ENCODE data around the gene FBXL3. TPM values are rescaled to one million over a fixed set of nuclear protein-coding genes. Genes with fewer than 3 reads are reported as not detected.

FBXL3 gene
- 10 to 100 TPM; 20.6 to 43.1 (median 30.7) TPM for polyA plus RNA-seq
- long read RNA-seq, donor 1 = 0 reads
- long read RNA-seq, donor 2, partial matches to known transcripts = 0 of 2 reads
- long read RNA-seq, donor 2, other reads (novel, unspliced or antisense) = 0 of 2 reads
- long read RNA-seq, donor 3, partial matches to known transcripts = 0 of 3 reads
- long read RNA-seq, donor 3, other reads (novel, unspliced or antisense) = 0 of 3 reads
- long read RNA-seq, donor 4 = 0 reads
- long read RNA-seq, donor 5, partial matches to known transcripts = 0 of 2 reads
- long read RNA-seq, donor 5, other reads (novel, unspliced or antisense) = 0 of 2 reads
- long read RNA-seq, donor 6, transcript FBXL3-201 (5 exons, 3,503 nt) = major isoform, 6 of 34 reads
- long read RNA-seq, donor 6, partial matches to known transcripts = 16 of 34 reads
- long read RNA-seq, donor 6, other reads (novel, unspliced or antisense) = 11 of 34 reads
- long read RNA-seq, donor 7 = 0 reads
- long read RNA-seq, donor 8, partial matches to known transcripts = 0 of 2 reads
- long read RNA-seq, donor 8, other reads (novel, unspliced or antisense) = 0 of 2 reads
- long read RNA-seq, donor 9, partial matches to known transcripts = 0 of 2 reads
- long read RNA-seq, donor 9, other reads (novel, unspliced or antisense) = 0 of 2 reads
- long read RNA-seq, donor 10, transcript FBXL3-201 (5 exons, 3,503 nt) = major isoform, 17 of 19 reads
- long read RNA-seq, donor 10, partial matches to known transcripts = 0 of 19 reads
- long read RNA-seq, donor 10, other reads (novel, unspliced or antisense) = 0 of 19 reads

- Histone ChIP-seq H3K4me3 (ENCODE audit: low read depth in 1 of 3, low read length in 3 of 3) (peak within 1 kb of the TSS; percentile 85 to 100 (median 97)), H3K36me3 (ENCODE audit: control insufficient read depth in 3 of 3, insufficient read depth in 2 of 3, low read depth in 1 of 3, low read length in 3 of 3) (peaks cover 0 to 2% (median 0%) of the 10 kb centered on the region in 3 donors), H3K4me1 (ENCODE audit: control insufficient read depth in 3 of 3, insufficient read depth in 2 of 3, low read depth in 1 of 3, low read length in 2 of 3) (peaks cover 4 to 9% (median 7%) of the 10 kb centered on the region in 3 donors), H3K27ac (ENCODE audit: low read depth in 1 of 3, low read length in 2 of 3) (peak within 1 kb of the TSS; percentile 98 to 100 (median 100)), H3K9me3 (ENCODE audit: control insufficient read depth in 2 of 2, insufficient read depth in 1 of 2, low read depth in 1 of 2, low read length in 1 of 2) (no peaks in the 10 kb centered on the region), H3K27me3 (ENCODE audit: control insufficient read depth in 3 of 3, insufficient read depth in 3 of 3, low read length in 3 of 3) (no peaks in the 10 kb centered on the region)
- DNase-seq (peak; percentile 84 to 90), FAIRE-seq (no peak)
- WGBS, 3 donors = 0 to 1% (median 1%) methylated on average over 37 to 74 of the region's 74 CpGs
Observed at GRCh38 chr13:77026861-77027621, at the start of gene FBXL3. Gene FBXL3 (minus strand): TSS chr13:77027159. CDS start chr13:77021860, 5,299 bp downstream.

GRCh38 chr13:77067519-77067918 is 40.6 kb upstream of the FBXL3 start:
- FAIRE-seq (no peak), DNase-seq (no peak)
- Histone ChIP-seq H3K27ac (ENCODE audit: low read depth in 1 of 3, low read length in 2 of 3) (no peak overlapping the region), H3K4me1 (ENCODE audit: control insufficient read depth in 3 of 3, insufficient read depth in 2 of 3, low read depth in 1 of 3, low read length in 2 of 3) (no peaks in the 10 kb centered on the region), H3K27me3 (ENCODE audit: control insufficient read depth in 3 of 3, insufficient read depth in 3 of 3, low read length in 3 of 3) (no peaks in the 10 kb centered on the region), H3K9me3 (ENCODE audit: control insufficient read depth in 2 of 2, insufficient read depth in 1 of 2, low read depth in 1 of 2, low read length in 1 of 2) (no peaks in the 10 kb centered on the region), H3K36me3 (ENCODE audit: control insufficient read depth in 3 of 3, insufficient read depth in 2 of 3, low read depth in 1 of 3, low read length in 3 of 3) (peaks cover 6 to 13% (median 7%) of the 10 kb centered on the region in 3 donors), H3K4me3 (ENCODE audit: low read depth in 1 of 3, low read length in 3 of 3) (no peak overlapping the region)
- 88 to 93% (median 93%) methylated on average over 2 of the region's 2 CpGs for WGBS, 3 donors

GRCh38 chr13:77065461-77066147 is 38.6 kb upstream of the FBXL3 start:
- H3K9me3 ChIP-seq (ENCODE audit: control insufficient read depth in 2 of 2, insufficient read depth in 1 of 2, low read depth in 1 of 2, low read length in 1 of 2) = no peaks in the 10 kb centered on the region
- no peak overlapping the region for H3K27ac ChIP-seq (ENCODE audit: low read depth in 1 of 3, low read length in 2 of 3)
- WGBS, 3 donors = 66 to 94% (median 85%) methylated on average over 5 of the region's 5 CpGs
- peaks cover 6 to 15% (median 7%) of the 10 kb centered on the region in 3 donors for H3K36me3 ChIP-seq (ENCODE audit: control insufficient read depth in 3 of 3, insufficient read depth in 2 of 3, low read depth in 1 of 3, low read length in 3 of 3)
- no peaks in the 10 kb centered on the region for H3K4me1 ChIP-seq (ENCODE audit: control insufficient read depth in 3 of 3, insufficient read depth in 2 of 3, low read depth in 1 of 3, low read length in 2 of 3)
- H3K4me3 ChIP-seq (ENCODE audit: low read depth in 1 of 3, low read length in 3 of 3) = no peak overlapping the region
- no peaks in the 10 kb centered on the region for H3K27me3 ChIP-seq (ENCODE audit: control insufficient read depth in 3 of 3, insufficient read depth in 3 of 3, low read length in 3 of 3)
- no peak for FAIRE-seq
- DNase-seq = no peak

GRCh38 chr13:77062097-77062496 is 35.1 kb upstream of the FBXL3 start:
- FAIRE-seq (no peak), DNase-seq (no peak)
- Histone ChIP-seq H3K27me3 (ENCODE audit: control insufficient read depth in 3 of 3, insufficient read depth in 3 of 3, low read length in 3 of 3) (no peaks in the 10 kb centered on the region), H3K4me3 (ENCODE audit: low read depth in 1 of 3, low read length in 3 of 3) (no peak overlapping the region), H3K9me3 (ENCODE audit: control insufficient read depth in 2 of 2, insufficient read depth in 1 of 2, low read depth in 1 of 2, low read length in 1 of 2) (no peaks in the 10 kb centered on the region), H3K27ac (ENCODE audit: low read depth in 1 of 3, low read length in 2 of 3) (no peak overlapping the region), H3K36me3 (ENCODE audit: control insufficient read depth in 3 of 3, insufficient read depth in 2 of 3, low read depth in 1 of 3, low read length in 3 of 3) (peaks cover 2 to 17% (median 7%) of the 10 kb centered on the region in 3 donors), H3K4me1 (ENCODE audit: control insufficient read depth in 3 of 3, insufficient read depth in 2 of 3, low read depth in 1 of 3, low read length in 2 of 3) (no peaks in the 10 kb centered on the region)
- WGBS, 3 donors = 95 to 100% (median 98%) methylated on average over 1 of the region's 1 CpG

- H3K27me3 ChIP-seq (ENCODE audit: control insufficient read depth in 3 of 3, insufficient read depth in 3 of 3, low read length in 3 of 3) = no peaks in the 10 kb centered on the region
- no peaks in the 10 kb centered on the region for H3K9me3 ChIP-seq (ENCODE audit: control insufficient read depth in 2 of 2, insufficient read depth in 1 of 2, low read depth in 1 of 2, low read length in 1 of 2)
- no peak for DNase-seq
- 73 to 93% (median 86%) methylated on average over 2 of the region's 2 CpGs for WGBS, 3 donors
- H3K4me3 ChIP-seq (ENCODE audit: low read depth in 1 of 3, low read length in 3 of 3) = no peak overlapping the region
- FAIRE-seq = no peak
- no peaks in the 10 kb centered on the region for H3K4me1 ChIP-seq (ENCODE audit: control insufficient read depth in 3 of 3, insufficient read depth in 2 of 3, low read depth in 1 of 3, low read length in 2 of 3)
- H3K27ac ChIP-seq (ENCODE audit: low read depth in 1 of 3, low read length in 2 of 3) = no peak overlapping the region
- peaks cover 2 to 17% (median 12%) of the 10 kb centered on the region in 3 donors for H3K36me3 ChIP-seq (ENCODE audit: control insufficient read depth in 3 of 3, insufficient read depth in 2 of 3, low read depth in 1 of 3, low read length in 3 of 3)
Observed at GRCh38 chr13:77061362-77061761, 34.4 kb upstream of the FBXL3 start.

- FAIRE-seq = no peak
Observed at GRCh38 chr13:77056886-77057285, 29.9 kb upstream of the FBXL3 start.

GRCh38 chr13:77056382-77056781 is 29.4 kb upstream of the FBXL3 start:
- Histone ChIP-seq H3K4me3 (ENCODE audit: low read depth in 1 of 3, low read length in 3 of 3) (no peak overlapping the region), H3K27me3 (ENCODE audit: control insufficient read depth in 3 of 3, insufficient read depth in 3 of 3, low read length in 3 of 3) (no peaks in the 10 kb centered on the region), H3K27ac (ENCODE audit: low read depth in 1 of 3, low read length in 2 of 3) (no peak overlapping the region), H3K4me1 (ENCODE audit: control insufficient read depth in 3 of 3, insufficient read depth in 2 of 3, low read depth in 1 of 3, low read length in 2 of 3) (no peaks in the 10 kb centered on the region), H3K36me3 (ENCODE audit: control insufficient read depth in 3 of 3, insufficient read depth in 2 of 3, low read depth in 1 of 3, low read length in 3 of 3) (peaks cover 14 to 26% (median 16%) of the 10 kb centered on the region in 3 donors), H3K9me3 (ENCODE audit: control insufficient read depth in 2 of 2, insufficient read depth in 1 of 2, low read depth in 1 of 2, low read length in 1 of 2) (no peaks in the 10 kb centered on the region)
- DNase-seq (no peak), FAIRE-seq (no peak)
- WGBS, 3 donors = 77 to 85% (median 78%) methylated on average over 3 of the region's 3 CpGs

More at GRCh38 chr13:77056886-77057285, 29.9 kb upstream of the FBXL3 start:
- WGBS, 3 donors = 73 to 93% (median 83%) methylated on average over 3 of the region's 3 CpGs
- no peak for DNase-seq
- Histone ChIP-seq H3K9me3 (ENCODE audit: control insufficient read depth in 2 of 2, insufficient read depth in 1 of 2, low read depth in 1 of 2, low read length in 1 of 2) (no peaks in the 10 kb centered on the region), H3K4me3 (ENCODE audit: low read depth in 1 of 3, low read length in 3 of 3) (no peak overlapping the region), H3K36me3 (ENCODE audit: control insufficient read depth in 3 of 3, insufficient read depth in 2 of 3, low read depth in 1 of 3, low read length in 3 of 3) (peaks cover 12 to 23% (median 13%) of the 10 kb centered on the region in 3 donors), H3K4me1 (ENCODE audit: control insufficient read depth in 3 of 3, insufficient read depth in 2 of 3, low read depth in 1 of 3, low read length in 2 of 3) (no peaks in the 10 kb centered on the region), H3K27ac (ENCODE audit: low read depth in 1 of 3, low read length in 2 of 3) (no peak overlapping the region), H3K27me3 (ENCODE audit: control insufficient read depth in 3 of 3, insufficient read depth in 3 of 3, low read length in 3 of 3) (no peaks in the 10 kb centered on the region)
